Measurements from ENCODE around the gene MAML2.

DNA sequence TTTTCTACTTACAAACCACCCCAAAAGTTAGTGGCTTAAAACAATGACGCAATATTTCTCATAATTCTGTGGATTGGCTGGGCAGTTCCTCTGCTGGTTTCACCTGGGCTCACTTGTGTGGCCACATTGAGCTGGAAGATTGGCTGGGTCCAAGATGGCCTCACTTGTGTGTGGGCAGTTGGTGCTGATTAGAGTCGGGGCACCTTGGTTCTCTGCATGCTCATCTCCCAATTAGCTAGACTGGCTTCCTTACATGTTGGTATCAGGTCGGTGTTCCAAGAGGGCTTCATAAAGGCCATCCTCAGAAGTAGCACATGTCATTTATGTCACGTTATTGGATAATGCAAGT, 12.5 kb downstream of the MAML2 start:
- TF ChIP-seq POLR2AphosphoS5 (IDR thresholded peaks at IDR 0.05): no peak
- TF ChIP-seq, protein P1, sequence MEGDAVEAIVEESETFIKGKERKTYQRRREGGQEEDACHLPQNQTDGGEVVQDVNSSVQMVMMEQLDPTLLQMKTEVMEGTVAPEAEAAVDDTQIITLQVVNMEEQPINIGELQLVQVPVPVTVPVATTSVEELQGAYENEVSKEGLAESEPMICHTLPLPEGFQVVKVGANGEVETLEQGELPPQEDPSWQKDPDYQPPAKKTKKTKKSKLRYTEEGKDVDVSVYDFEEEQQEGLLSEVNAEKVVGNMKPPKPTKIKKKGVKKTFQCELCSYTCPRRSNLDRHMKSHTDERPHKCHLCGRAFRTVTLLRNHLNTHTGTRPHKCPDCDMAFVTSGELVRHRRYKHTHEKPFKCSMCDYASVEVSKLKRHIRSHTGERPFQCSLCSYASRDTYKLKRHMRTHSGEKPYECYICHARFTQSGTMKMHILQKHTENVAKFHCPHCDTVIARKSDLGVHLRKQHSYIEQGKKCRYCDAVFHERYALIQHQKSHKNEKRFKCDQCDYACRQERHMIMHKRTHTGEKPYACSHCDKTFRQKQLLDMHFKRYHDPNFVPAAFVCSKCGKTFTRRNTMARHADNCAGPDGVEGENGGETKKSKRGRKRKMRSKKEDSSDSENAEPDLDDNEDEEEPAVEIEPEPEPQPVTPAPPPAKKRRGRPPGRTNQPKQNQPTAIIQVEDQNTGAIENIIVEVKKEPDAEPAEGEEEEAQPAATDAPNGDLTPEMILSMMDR (IDR thresholded peaks at IDR 0.05): no peak
